ENCODE measurements around the gene AQP7. TPM values are rescaled to one million over a fixed set of nuclear protein-coding genes. Genes with fewer than 3 reads are reported as not detected.
A peak's percentile ranks its signal among the peaks of the same experiment; 100 is the strongest.

AQP7 gene
- total and polyA plus RNA-seq, 9 of the 15 experiments (the other 6 are each of a cell fraction or from before 2014, with no cell fraction given): 0.04 to 0.53 (median 0.07) TPM; not detected in 4

DNA sequence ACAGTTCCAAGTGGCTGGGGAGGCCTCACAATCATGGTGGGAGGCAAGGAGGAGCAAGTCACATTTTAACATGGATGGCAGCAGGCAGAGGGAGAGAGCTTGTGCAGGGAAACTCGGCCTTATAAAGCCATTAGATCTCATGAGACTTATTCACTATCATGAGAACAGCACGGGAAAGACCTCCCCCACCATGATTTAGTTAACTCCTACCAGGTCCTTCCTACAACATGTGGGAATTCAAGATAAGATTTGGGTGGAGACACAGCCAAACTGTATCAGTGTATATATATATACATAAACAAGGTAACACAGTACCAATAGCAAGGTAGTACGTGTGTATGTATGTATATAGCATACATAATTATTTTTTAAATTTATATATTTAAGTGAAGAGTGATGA is 61.2 kb downstream of the AQP7 start (continued):
- TF ChIP-seq TOE1 (IDR thresholded peaks at IDR 0.05; ENCODE audit: borderline replicate concordance) (no peak), TOE1 (CRISPR knock-in tag; IDR thresholded peaks at IDR 0.05; ENCODE audit: borderline replicate concordance, low read depth) (no peak), ARID1B (IDR thresholded peaks at IDR 0.05) (peak; percentile 74), ZEB2 (IDR thresholded peaks at IDR 0.05) (0 out of 2 replicates have a peak, but pooled peaks have one; percentile 14), TAL1 (IDR thresholded peaks at IDR 0.05) (peak; percentile 80), CREB1 (IDR thresholded peaks at IDR 0.05) (no peak), CREB1 (CRISPR knock-in tag; IDR thresholded peaks at IDR 0.05) (no peak), CBFA2T2 (conservative IDR thresholded peaks at IDR 0.05) (peak; percentile 64), FOXK2 (conservative IDR thresholded peaks at IDR 0.05 in 1 of 2, IDR thresholded peaks at IDR 0.05 in 1 of 2; ENCODE audit: low read depth in 2 of 2) (0 out of 4 replicates have a peak, but pooled peaks of 1 of the 2 experiments have one; percentile 29), TCF3 (CRISPR knock-in tag; IDR thresholded peaks at IDR 0.05) (peak; percentile 73), TRIM24 (IDR thresholded peaks at IDR 0.05) (peak; percentile 64 to 73; a peak in 3 of 4 replicates)
- TF ChIP-seq, protein P1, sequence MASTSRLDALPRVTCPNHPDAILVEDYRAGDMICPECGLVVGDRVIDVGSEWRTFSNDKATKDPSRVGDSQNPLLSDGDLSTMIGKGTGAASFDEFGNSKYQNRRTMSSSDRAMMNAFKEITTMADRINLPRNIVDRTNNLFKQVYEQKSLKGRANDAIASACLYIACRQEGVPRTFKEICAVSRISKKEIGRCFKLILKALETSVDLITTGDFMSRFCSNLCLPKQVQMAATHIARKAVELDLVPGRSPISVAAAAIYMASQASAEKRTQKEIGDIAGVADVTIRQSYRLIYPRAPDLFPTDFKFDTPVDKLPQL (IDR thresholded peaks at IDR 0.05; ENCODE audit: extremely low read depth, insufficient read length): no peak

GRCh38 chr9:33340186-33340585 is 62.2 kb downstream of the AQP7 start:
- ChIA-PET POLR2A (no interaction called here), CTCF (ENCODE audit: low intra/inter-chr PET ratio) (no interaction called here)
- H3K27me3 ChIP-seq (ENCODE audit: control insufficient read depth in 2 of 2, insufficient read depth in 2 of 2, low read length in 2 of 2): no peaks in the 10 kb centered on the region
- H3K9ac ChIP-seq (ENCODE audit: insufficient read depth in 1 of 2, low read depth in 2 of 2, low read length in 2 of 2): no peak overlapping the region
- H3K36me3 ChIP-seq (ENCODE audit: control insufficient read depth, insufficient read depth, low read length): peaks cover 75% of the 10 kb centered on the region
- H3K79me2 ChIP-seq (ENCODE audit: control insufficient read depth, insufficient read depth, low read length): no peaks in the 10 kb centered on the region
- H3K27ac ChIP-seq (ENCODE audit: extremely low read depth, low read depth, low read length): no peak overlapping the region
- H3K9me3 ChIP-seq (replicated peaks; ENCODE audit: control insufficient read depth, insufficient read depth, low read depth, low read length): peaks cover 30% of the 10 kb centered on the region
- no peaks in the 10 kb centered on the region; a peak in 2 of 5 replicates for H3K4me1 ChIP-seq (replicated peaks in 1 of 2; ENCODE audit: control insufficient read depth in 2 of 2, insufficient read depth in 2 of 2, low read length in 2 of 2)
- WGBS (ENCODE audit: insufficient coverage, low coverage, missing lambda C conversion rate): 100% methylated on average over 3 of the region's 3 CpGs
- no peaks in the 10 kb centered on the region for H4K20me1 ChIP-seq (replicated peaks; ENCODE audit: control insufficient read depth, insufficient read depth, low read length)
- H3K4me2 ChIP-seq (ENCODE audit: insufficient read depth, low read length): no peak overlapping the region
- no peak overlapping the region for H3K4me3 ChIP-seq
- DNase-seq (ENCODE audit: extremely low read depth in 1 of 4, low spot score in 3 of 4) (peak in 1 of 4 experiments; percentile 21), FAIRE-seq (no peak), ATAC-seq (no peak)
- H2AFZ ChIP-seq (ENCODE audit: low read depth, low read length): no peak overlapping the region
- no TSS peak for BruUV-seq (replicated peaks)
- in situ Hi-C loops (cut with MboI): no loop called here
- no peaks in the 10 kb centered on the region for H3K9me1 ChIP-seq (ENCODE audit: control insufficient read depth, insufficient read depth, low read length)
- intact Hi-C loops (cut with micrococcal nuclease): no loop called here
- TF ChIP-seq XRCC3 (IDR thresholded peaks at IDR 0.05) (peak; percentile 58; the same call in 1 of the 2 replicates), ZNF174 (CRISPR knock-in tag; IDR thresholded peaks at IDR 0.05) (no peak), PTBP1 (IDR thresholded peaks at IDR 0.05; ENCODE audit: low read depth, low read length) (no peak)
- TF ChIP-seq, protein P2, sequence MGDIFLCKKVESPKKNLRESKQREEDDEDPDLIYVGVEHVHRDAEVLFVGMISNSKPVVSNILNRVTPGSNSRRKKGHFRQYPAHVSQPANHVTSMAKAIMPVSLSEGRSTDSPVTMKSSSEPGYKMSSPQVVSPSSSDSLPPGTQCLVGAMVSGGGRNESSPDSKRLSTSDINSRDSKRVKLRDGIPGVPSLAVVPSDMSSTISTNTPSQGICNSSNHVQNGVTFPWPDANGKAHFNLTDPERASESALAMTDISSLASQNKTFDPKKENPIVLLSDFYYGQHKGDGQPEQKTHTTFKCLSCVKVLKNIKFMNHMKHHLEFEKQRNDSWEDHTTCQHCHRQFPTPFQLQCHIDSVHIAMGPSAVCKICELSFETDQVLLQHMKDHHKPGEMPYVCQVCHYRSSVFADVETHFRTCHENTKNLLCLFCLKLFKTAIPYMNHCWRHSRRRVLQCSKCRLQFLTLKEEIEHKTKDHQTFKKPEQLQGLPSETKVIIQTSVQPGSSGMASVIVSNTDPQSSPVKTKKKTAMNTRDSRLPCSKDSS (IDR thresholded peaks at IDR 0.05; ENCODE audit: low read depth, partially characterized antibody): peak; percentile 86
- TF ChIP-seq, protein P3, sequence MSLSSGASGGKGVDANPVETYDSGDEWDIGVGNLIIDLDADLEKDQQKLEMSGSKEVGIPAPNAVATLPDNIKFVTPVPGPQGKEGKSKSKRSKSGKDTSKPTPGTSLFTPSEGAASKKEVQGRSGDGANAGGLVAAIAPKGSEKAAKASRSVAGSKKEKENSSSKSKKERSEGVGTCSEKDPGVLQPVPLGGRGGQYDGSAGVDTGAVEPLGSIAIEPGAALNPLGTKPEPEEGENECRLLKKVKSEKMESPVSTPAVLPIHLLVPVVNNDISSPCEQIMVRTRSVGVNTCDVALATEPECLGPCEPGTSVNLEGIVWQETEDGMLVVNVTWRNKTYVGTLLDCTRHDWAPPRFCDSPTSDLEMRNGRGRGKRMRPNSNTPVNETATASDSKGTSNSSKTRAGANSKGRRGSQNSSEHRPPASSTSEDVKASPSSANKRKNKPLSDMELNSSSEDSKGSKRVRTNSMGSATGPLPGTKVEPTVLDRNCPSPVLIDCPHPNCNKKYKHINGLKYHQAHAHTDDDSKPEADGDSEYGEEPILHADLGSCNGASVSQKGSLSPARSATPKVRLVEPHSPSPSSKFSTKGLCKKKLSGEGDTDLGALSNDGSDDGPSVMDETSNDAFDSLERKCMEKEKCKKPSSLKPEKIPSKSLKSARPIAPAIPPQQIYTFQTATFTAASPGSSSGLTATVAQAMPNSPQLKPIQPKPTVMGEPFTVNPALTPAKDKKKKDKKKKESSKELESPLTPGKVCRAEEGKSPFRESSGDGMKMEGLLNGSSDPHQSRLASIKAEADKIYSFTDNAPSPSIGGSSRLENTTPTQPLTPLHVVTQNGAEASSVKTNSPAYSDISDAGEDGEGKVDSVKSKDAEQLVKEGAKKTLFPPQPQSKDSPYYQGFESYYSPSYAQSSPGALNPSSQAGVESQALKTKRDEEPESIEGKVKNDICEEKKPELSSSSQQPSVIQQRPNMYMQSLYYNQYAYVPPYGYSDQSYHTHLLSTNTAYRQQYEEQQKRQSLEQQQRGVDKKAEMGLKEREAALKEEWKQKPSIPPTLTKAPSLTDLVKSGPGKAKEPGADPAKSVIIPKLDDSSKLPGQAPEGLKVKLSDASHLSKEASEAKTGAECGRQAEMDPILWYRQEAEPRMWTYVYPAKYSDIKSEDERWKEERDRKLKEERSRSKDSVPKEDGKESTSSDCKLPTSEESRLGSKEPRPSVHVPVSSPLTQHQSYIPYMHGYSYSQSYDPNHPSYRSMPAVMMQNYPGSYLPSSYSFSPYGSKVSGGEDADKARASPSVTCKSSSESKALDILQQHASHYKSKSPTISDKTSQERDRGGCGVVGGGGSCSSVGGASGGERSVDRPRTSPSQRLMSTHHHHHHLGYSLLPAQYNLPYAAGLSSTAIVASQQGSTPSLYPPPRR (CRISPR knock-in tag; IDR thresholded peaks at IDR 0.05; ENCODE audit: borderline replicate concordance): no peak
